Measurements from ENCODE around the gene ARL6IP5.

DNA sequence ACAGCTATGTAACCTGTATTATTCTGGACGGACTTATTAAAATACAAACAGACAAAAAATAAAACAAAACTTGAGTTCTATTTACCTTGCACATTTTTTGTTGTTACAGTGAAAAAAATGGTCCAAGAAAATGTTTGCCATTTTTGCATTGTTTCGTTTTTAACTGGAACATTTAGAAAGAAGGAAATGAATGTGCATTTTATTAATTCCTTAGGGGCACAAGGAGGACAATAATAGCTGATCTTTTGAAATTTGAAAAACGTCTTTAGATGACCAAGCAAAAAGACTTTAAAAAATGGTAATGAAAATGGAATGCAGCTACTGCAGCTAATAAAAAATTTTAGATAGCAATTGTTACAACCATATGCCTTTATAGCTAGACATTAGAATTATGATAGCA is 20.6 kb downstream of the ARL6IP5 start:
- no peak for TF ChIP-seq EZH2 (IDR thresholded peaks at IDR 0.05; ENCODE audit: borderline replicate concordance, low read depth, low read length, poor library complexity, severe bottlenecking)
- TF ChIP-seq, protein P1, sequence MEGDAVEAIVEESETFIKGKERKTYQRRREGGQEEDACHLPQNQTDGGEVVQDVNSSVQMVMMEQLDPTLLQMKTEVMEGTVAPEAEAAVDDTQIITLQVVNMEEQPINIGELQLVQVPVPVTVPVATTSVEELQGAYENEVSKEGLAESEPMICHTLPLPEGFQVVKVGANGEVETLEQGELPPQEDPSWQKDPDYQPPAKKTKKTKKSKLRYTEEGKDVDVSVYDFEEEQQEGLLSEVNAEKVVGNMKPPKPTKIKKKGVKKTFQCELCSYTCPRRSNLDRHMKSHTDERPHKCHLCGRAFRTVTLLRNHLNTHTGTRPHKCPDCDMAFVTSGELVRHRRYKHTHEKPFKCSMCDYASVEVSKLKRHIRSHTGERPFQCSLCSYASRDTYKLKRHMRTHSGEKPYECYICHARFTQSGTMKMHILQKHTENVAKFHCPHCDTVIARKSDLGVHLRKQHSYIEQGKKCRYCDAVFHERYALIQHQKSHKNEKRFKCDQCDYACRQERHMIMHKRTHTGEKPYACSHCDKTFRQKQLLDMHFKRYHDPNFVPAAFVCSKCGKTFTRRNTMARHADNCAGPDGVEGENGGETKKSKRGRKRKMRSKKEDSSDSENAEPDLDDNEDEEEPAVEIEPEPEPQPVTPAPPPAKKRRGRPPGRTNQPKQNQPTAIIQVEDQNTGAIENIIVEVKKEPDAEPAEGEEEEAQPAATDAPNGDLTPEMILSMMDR (conservative IDR thresholded peaks at IDR 0.05; ENCODE audit: low read depth, low read length), result no peak

All from A673 (cell line).